PFSK-1 (cell line): Measurements from ENCODE around the gene SPAG8.

Experiments used
- FOXP2 ChIP-seq: optimal IDR thresholded peaks from 2 replicates; pipeline ENCODE3; 2011; ENCODE audit warnings: borderline replicate concordance, control low read depth, inconsistent platforms; ENCODE audit not compliant: insufficient read depth; ENCODE audit errors: extremely low read length, extremely low read depth
- POLR2AphosphoS5 ChIP-seq: IDR thresholded peaks from 2 replicates; pipeline ENCODE4 v1.6.1; 2012; ENCODE audit warnings: low read depth, mild to moderate bottlenecking, control low read depth, low read length, moderate library complexity
- REST ChIP-seq, 2 experiments: IDR thresholded peaks; 2 replicates each; pipeline versions ENCODE4 v1.6.1 to v1.8.0; 2011 to 2012; ENCODE audit warnings: low read depth in 2 of 2, low read length in 2 of 2, control low read depth in 1 of 2, inconsistent platforms in 1 of 2, mild to moderate bottlenecking in 1 of 2, moderate library complexity in 1 of 2; ENCODE audit not compliant: insufficient read depth in 1 of 2

DNA sequence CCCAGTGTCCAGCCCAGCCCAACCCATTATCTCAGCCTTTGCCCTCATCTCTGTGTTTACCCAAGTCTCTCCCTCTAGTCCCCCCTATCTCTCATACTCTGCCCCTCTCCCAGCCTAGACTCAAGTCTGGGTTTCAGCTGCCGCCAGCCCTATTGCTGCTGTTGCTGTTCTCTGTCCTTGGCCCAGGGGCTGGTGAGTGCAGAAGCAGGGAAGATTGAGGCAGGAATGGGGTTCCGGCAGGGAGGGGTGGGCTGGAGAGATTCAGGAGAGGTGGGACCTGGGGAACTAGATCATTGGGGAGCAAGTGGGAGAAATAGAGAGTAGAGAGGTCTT is 17.7 kb upstream of the SPAG8 start:
- TF ChIP-seq POLR2AphosphoS5, result no peak
- TF ChIP-seq REST (IDR thresholded peaks at IDR 0.05; ENCODE audit: insufficient read depth in 1 of 2, low read depth in 2 of 2, low read length in 2 of 2), result no peak
- no peak for TF ChIP-seq FOXP2
